Mammary epithelial cell (primary cell): Measurements from ENCODE around the gene TBC1D22A.

ENCODE experiments used
- EZH2 ChIP-seq: IDR thresholded peaks from 2 replicates; pipeline ENCODE4 v1.6.1; 2012; ENCODE audit warnings: low read length, inconsistent platforms, borderline replicate concordance
- TF ChIP-seq, protein P1 (sequence below), 2 donors: IDR thresholded peaks in 1 of 2; conservative IDR thresholded peaks in 1 of 2; 2 replicates each; pipeline ENCODE4 v1.5.1; 2011 to 2012; ENCODE audit warnings: inconsistent platforms in 2 of 2, low read length in 2 of 2, mild to moderate bottlenecking in 2 of 2, control low read depth in 1 of 2, low read depth in 1 of 2; ENCODE audit not compliant: insufficient read depth in 1 of 2; ENCODE audit errors: extremely low read depth in 1 of 2

- TF ChIP-seq, protein P1, sequence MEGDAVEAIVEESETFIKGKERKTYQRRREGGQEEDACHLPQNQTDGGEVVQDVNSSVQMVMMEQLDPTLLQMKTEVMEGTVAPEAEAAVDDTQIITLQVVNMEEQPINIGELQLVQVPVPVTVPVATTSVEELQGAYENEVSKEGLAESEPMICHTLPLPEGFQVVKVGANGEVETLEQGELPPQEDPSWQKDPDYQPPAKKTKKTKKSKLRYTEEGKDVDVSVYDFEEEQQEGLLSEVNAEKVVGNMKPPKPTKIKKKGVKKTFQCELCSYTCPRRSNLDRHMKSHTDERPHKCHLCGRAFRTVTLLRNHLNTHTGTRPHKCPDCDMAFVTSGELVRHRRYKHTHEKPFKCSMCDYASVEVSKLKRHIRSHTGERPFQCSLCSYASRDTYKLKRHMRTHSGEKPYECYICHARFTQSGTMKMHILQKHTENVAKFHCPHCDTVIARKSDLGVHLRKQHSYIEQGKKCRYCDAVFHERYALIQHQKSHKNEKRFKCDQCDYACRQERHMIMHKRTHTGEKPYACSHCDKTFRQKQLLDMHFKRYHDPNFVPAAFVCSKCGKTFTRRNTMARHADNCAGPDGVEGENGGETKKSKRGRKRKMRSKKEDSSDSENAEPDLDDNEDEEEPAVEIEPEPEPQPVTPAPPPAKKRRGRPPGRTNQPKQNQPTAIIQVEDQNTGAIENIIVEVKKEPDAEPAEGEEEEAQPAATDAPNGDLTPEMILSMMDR (conservative IDR thresholded peaks at IDR 0.05 in 1 of 2, IDR thresholded peaks at IDR 0.05 in 1 of 2; ENCODE audit: extremely low read depth in 1 of 2, insufficient read depth in 1 of 2, low read depth in 1 of 2, low read length in 2 of 2) = no peak
- TF ChIP-seq EZH2 = no peak
These were observed 237.8 kb downstream of the TBC1D22A start for GRCh38 chr22:47000256-47000655.
